Suprapubic skin (tissue), 4 donors: ENCODE results near the gene TBPL1. TPM values are rescaled to one million over a fixed set of nuclear protein-coding genes. Genes with fewer than 3 reads are reported as not detected.

ENCODE experiments used
- DNase-seq, 2 donors: peaks; one replicate each; pipeline ENCODE4 v3.0.0-alpha.2; 2019; ENCODE audit warnings: low spot score in 2 of 2
- H3K27ac ChIP-seq: fragments of 200-600 bp; sonication (generic); one replicate; pipeline ENCODE4 v1.5.1; 2019
- H3K27me3 ChIP-seq: fragments of 200-600 bp; sonication (generic); one replicate; pipeline ENCODE4 v1.5.1; 2019
- H3K36me3 ChIP-seq: fragments of 200-600 bp; sonication (generic); one replicate; pipeline ENCODE4 v1.5.1; 2019
- H3K4me1 ChIP-seq: fragments of 200-600 bp; sonication (generic); one replicate; pipeline ENCODE4 v1.5.1; 2019
- H3K4me3 ChIP-seq: fragments of 200-600 bp; sonication (generic); one replicate; pipeline ENCODE4 v1.5.1; 2019; ENCODE audit warnings: mild to moderate bottlenecking
- H3K9me3 ChIP-seq: fragments of 200-600 bp; sonication (generic); one replicate; pipeline ENCODE4 v1.5.1; 2019
- EP300 ChIP-seq: sonication (generic); formaldehyde crosslinking; IDR thresholded peaks from one replicate; pipeline ENCODE4 v1.6.1; 2017; ENCODE audit warnings: antibody characterized with exemption
- POLR2A ChIP-seq, 2 donors: fragments of 450-650 bp; IDR thresholded peaks; one replicate each; pipeline ENCODE4 v1.6.1; 2017; ENCODE audit warnings: antibody characterized with exemption in 2 of 2, mild to moderate bottlenecking in 2 of 2, moderate library complexity in 2 of 2
- POLR2AphosphoS5 ChIP-seq, 3 donors: sonication (generic); formaldehyde crosslinking; IDR thresholded peaks; one replicate each; pipeline ENCODE4 v1.6.1; 2017; ENCODE audit warnings: antibody characterized with exemption in 3 of 3
- WGBS: methylation state at CpG from one replicate; pipeline ENCODE4 v1.1.5; 2018; 5-methylcytosine and 5-hydroxymethylcytosine counted together
- total RNA-seq, 4 donors: library from RNA; depleted of rRNA; stranded (reverse); fragments of >200 nt; gene quantifications; one replicate each; pipeline ENCODE4 v1.1.0, GENCODE V29; 2016
- TF ChIP-seq, protein P1 (sequence below), 2 donors: fragments of 200-600 bp in 1 of 2; fragments of 450-650 bp in 1 of 2; sonication (generic) in 1 of 2; IDR thresholded peaks; one replicate each; pipeline ENCODE4 v1.5.1; 2016 to 2019; ENCODE audit warnings: antibody characterized with exemption in 2 of 2, mild to moderate bottlenecking in 1 of 2, moderate library complexity in 1 of 2

TBPL1 gene
- total RNA-seq, 4 donors from 2014 or later, result 10.2 to 15.3 (median 13.7) TPM

DNA sequence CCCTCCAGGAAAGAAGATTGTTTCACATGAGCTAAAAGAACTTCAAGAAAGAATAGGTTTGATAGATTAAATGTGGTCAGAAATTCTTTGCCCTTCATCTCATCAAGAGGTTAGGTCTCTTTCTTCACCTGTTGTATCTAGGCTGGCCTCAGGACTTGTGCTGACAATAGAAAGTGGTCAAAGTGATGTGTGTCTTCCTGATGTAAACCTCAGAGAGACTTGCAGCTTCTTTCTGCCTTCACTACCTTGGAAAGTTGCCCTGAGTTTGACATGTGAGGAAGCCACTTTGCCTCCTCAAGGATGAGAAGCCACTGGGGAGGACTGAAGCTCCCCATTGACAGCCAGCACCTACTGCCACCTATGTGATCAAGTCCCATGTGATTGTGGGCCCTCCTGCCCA lies 46.3 kb downstream of the TBPL1 start:
- Histone ChIP-seq H3K4me1 (no peaks in the 10 kb centered on the region), H3K4me3 (no peak overlapping the region), H3K9me3 (no peaks in the 10 kb centered on the region), H3K27ac (no peak overlapping the region), H3K36me3 (no peaks in the 10 kb centered on the region), H3K27me3 (no peaks in the 10 kb centered on the region)
- no peak for TF ChIP-seq EP300
- TF ChIP-seq, protein P1, sequence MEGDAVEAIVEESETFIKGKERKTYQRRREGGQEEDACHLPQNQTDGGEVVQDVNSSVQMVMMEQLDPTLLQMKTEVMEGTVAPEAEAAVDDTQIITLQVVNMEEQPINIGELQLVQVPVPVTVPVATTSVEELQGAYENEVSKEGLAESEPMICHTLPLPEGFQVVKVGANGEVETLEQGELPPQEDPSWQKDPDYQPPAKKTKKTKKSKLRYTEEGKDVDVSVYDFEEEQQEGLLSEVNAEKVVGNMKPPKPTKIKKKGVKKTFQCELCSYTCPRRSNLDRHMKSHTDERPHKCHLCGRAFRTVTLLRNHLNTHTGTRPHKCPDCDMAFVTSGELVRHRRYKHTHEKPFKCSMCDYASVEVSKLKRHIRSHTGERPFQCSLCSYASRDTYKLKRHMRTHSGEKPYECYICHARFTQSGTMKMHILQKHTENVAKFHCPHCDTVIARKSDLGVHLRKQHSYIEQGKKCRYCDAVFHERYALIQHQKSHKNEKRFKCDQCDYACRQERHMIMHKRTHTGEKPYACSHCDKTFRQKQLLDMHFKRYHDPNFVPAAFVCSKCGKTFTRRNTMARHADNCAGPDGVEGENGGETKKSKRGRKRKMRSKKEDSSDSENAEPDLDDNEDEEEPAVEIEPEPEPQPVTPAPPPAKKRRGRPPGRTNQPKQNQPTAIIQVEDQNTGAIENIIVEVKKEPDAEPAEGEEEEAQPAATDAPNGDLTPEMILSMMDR (IDR thresholded peaks at IDR 0.05), result no peak
- no peak for TF ChIP-seq POLR2A (IDR thresholded peaks at IDR 0.05)
- TF ChIP-seq POLR2AphosphoS5 (IDR thresholded peaks at IDR 0.05), result no peak
- DNase-seq, result no peak

GRCh38 chr6:134000443-134000842 lies 47.4 kb downstream of the TBPL1 start:
- Histone ChIP-seq H3K9me3 (no peaks in the 10 kb centered on the region), H3K27me3 (no peaks in the 10 kb centered on the region), H3K27ac (no peak overlapping the region), H3K4me1 (no peaks in the 10 kb centered on the region), H3K36me3 (no peaks in the 10 kb centered on the region), H3K4me3 (no peak overlapping the region)
- WGBS, result 50% methylated on average over 3 of the region's 3 CpGs
- TF ChIP-seq POLR2AphosphoS5 (IDR thresholded peaks at IDR 0.05) (no peak), EP300 (no peak), POLR2A (IDR thresholded peaks at IDR 0.05) (no peak)
- TF ChIP-seq, protein P1 (IDR thresholded peaks at IDR 0.05), result no peak
- DNase-seq, result no peak

DNA sequence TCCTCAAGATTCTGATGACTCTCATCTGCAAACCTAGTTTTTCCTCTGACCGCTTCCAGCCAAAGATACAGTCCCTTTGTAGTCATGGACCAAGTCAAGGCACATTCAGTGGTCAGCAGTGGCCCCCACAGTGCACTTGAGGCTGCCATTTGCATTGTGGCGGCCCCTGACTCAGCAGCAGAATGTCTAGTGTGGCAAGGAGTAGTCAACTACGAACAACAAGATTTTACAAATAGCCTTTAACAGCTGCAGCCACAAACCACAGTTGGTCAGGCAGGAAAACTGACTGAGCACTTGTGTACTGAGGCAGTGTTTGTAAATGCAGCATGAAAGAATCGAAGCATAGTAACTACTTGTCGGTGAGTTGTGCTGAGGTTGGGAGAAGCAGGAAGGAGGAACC lies 49.8 kb downstream of the TBPL1 start:
- no peak overlapping the region for H3K27ac ChIP-seq
- no peaks in the 10 kb centered on the region for H3K36me3 ChIP-seq
- H3K9me3 ChIP-seq, result no peaks in the 10 kb centered on the region
- H3K4me1 ChIP-seq, result peaks cover 5% of the 10 kb centered on the region
- no peak for TF ChIP-seq POLR2AphosphoS5 (IDR thresholded peaks at IDR 0.05)
- TF ChIP-seq EP300, result no peak
- TF ChIP-seq, protein P1 (IDR thresholded peaks at IDR 0.05), result no peak
- no peak for TF ChIP-seq POLR2A (IDR thresholded peaks at IDR 0.05)
- 77% methylated on average over 5 of the region's 5 CpGs for WGBS
- DNase-seq, result no peak
- no peak overlapping the region for H3K4me3 ChIP-seq
- no peaks in the 10 kb centered on the region for H3K27me3 ChIP-seq

DNA sequence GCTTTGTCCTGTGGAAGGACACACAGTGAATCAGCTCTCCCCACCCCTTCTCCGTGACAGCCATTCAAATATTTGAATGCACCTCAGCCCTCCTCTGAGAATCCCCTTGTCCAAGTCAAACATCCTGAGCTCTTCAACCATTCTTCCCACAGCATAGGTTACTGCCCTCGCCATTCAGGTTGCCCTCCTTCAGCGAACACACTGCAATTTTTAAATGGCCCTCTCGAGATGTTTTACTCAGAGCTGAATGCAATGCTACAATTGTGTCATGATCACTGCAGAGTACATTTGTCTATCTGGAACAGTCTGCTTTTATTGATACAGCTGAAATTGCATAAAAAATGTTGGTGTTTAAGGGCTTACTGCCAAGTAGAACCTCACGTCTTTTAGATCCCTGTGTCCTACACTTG lies 50.5 kb downstream of the TBPL1 start:
- peaks cover 5% of the 10 kb centered on the region for H3K4me1 ChIP-seq
- no peak for DNase-seq
- no peaks in the 10 kb centered on the region for H3K27me3 ChIP-seq
- 67% methylated on average over 5 of the region's 5 CpGs for WGBS
- H3K4me3 ChIP-seq, result no peak overlapping the region
- no peaks in the 10 kb centered on the region for H3K9me3 ChIP-seq
- H3K36me3 ChIP-seq, result no peaks in the 10 kb centered on the region
- peak overlapping the region; percentile 17 for H3K27ac ChIP-seq
- TF ChIP-seq POLR2AphosphoS5 (IDR thresholded peaks at IDR 0.05) (no peak), POLR2A (IDR thresholded peaks at IDR 0.05) (no peak), EP300 (no peak)
- TF ChIP-seq, protein P1 (IDR thresholded peaks at IDR 0.05), result no peak

GRCh38 chr6:134004714-134005113 lies 51.7 kb downstream of the TBPL1 start:
- 78% methylated on average over 4 of the region's 4 CpGs for WGBS
- no peaks in the 10 kb centered on the region for H3K36me3 ChIP-seq
- no peak for DNase-seq
- H3K27me3 ChIP-seq, result no peaks in the 10 kb centered on the region
- TF ChIP-seq POLR2AphosphoS5 (IDR thresholded peaks at IDR 0.05), result no peak
- no peak for TF ChIP-seq POLR2A (IDR thresholded peaks at IDR 0.05)
- no peak for TF ChIP-seq EP300
- TF ChIP-seq, protein P1 (IDR thresholded peaks at IDR 0.05), result no peak
- peaks cover 5% of the 10 kb centered on the region for H3K4me1 ChIP-seq
- no peaks in the 10 kb centered on the region for H3K9me3 ChIP-seq
- H3K4me3 ChIP-seq, result no peak overlapping the region
- no peak overlapping the region for H3K27ac ChIP-seq
